ENCODE results near the gene CNTN4. TPM values are rescaled to one million over a fixed set of nuclear protein-coding genes. Genes with fewer than 3 reads are reported as not detected.

The CNTN4 gene
- total and polyA plus RNA-seq, 2 of the 8 experiments (the other 6 are each of a cell fraction or from before 2014, with no cell fraction given): 0.41 to 2.2 TPM

- Histone ChIP-seq H2AK5ac (ENCODE audit: low read depth, low read length) (no peak overlapping the region), H3K4me3 (ENCODE audit: extremely low read depth in 1 of 4, insufficient read depth in 2 of 4, low read depth in 3 of 4, low read length in 4 of 4) (no peak overlapping the region), H3K23me2 (ENCODE audit: low read depth, low read length) (no peaks in the 10 kb centered on the region), H2AFZ (ENCODE audit: low read length) (no peak overlapping the region), H3K4me2 (ENCODE audit: insufficient read depth in 1 of 2, low read depth in 2 of 2, low read length in 2 of 2) (no peak overlapping the region), H3K27ac (ENCODE audit: low read depth, low read length) (no peak overlapping the region), H3K79me2 (ENCODE audit: control insufficient read depth in 1 of 2, insufficient read depth in 2 of 2, low read length in 2 of 2) (no peaks in the 10 kb centered on the region), H3K18ac (ENCODE audit: extremely low read depth, low read length) (no peak overlapping the region), H4K20me1 (replicated peaks in 1 of 2; ENCODE audit: control insufficient read depth in 1 of 2, insufficient read depth in 2 of 2, low read length in 2 of 2) (no peaks in the 10 kb centered on the region), H3K79me1 (ENCODE audit: low read depth, low read length) (no peaks in the 10 kb centered on the region), H3K14ac (ENCODE audit: insufficient read length) (no peak overlapping the region), H3K27me3 (replicated peaks in 1 of 4; ENCODE audit: control insufficient read depth in 3 of 4, extremely low read depth in 1 of 4, insufficient read depth in 3 of 4, low read length in 3 of 4) (no peaks in the 10 kb centered on the region), H2BK5ac (ENCODE audit: low read depth, low read length) (no peak overlapping the region), H4K91ac (replicated peaks; ENCODE audit: insufficient read length, low read length) (no peak overlapping the region), H3K56ac (replicated peaks; ENCODE audit: insufficient read length, low read depth, low read length) (no peak overlapping the region), H3K23ac (ENCODE audit: insufficient read length) (no peak overlapping the region), H3K4ac (replicated peaks; ENCODE audit: insufficient read length, low read depth, low read length) (no peak overlapping the region), H2BK20ac (ENCODE audit: low read length) (no peak overlapping the region), H3K4me1 (replicated peaks in 1 of 4; ENCODE audit: control insufficient read depth in 3 of 4, insufficient read depth in 4 of 4, low read length in 3 of 4) (no peaks in the 10 kb centered on the region), H2BK12ac (ENCODE audit: low read depth, low read length) (no peak overlapping the region), H2BK120ac (replicated peaks; ENCODE audit: low read depth, low read length) (no peak overlapping the region), H3K9ac (replicated peaks in 1 of 4; ENCODE audit: extremely low read depth in 1 of 4, low read depth in 3 of 4, low read length in 3 of 4) (no peak overlapping the region), H3K9me3 (ENCODE audit: insufficient read depth in 2 of 2, low read depth in 1 of 2, low read length in 1 of 2) (no peaks in the 10 kb centered on the region), H4K8ac (ENCODE audit: extremely low read depth, insufficient read depth, low read length) (no peak overlapping the region), H3K36me3 (ENCODE audit: control insufficient read depth in 2 of 4, insufficient read depth in 4 of 4, low read length in 3 of 4) (no peaks in the 10 kb centered on the region), H4K5ac (ENCODE audit: insufficient read length, low read depth, low read length) (no peak overlapping the region), H2BK15ac (ENCODE audit: low read length) (no peak overlapping the region)
- WGBS, 2 experiments (ENCODE audit: extremely low coverage in 1 of 2, insufficient coverage in 1 of 2, insufficient read length in 1 of 2, insufficient replicate concordance in 2 of 2, low coverage in 1 of 2, low lambda C conversion rate in 2 of 2, missing lambda C conversion rate in 1 of 2): 90% methylated on average over 5 of the region's 5 CpGs; no CpG with 5 or more reads in 1 of the 2 experiments
- ChIA-PET POLR2A (ENCODE audit: partially characterized antibody) (interaction anchor here (0.6 kb wide), 1 partner anchor 60 kb away, joined by 3 read pairs; no protein-coding TSS in a partner anchor), CTCF (ENCODE audit: partially characterized antibody) (interaction anchor here (0.7 kb wide), 1 partner anchor 27 kb away, joined by 3 read pairs; no protein-coding TSS in a partner anchor)
- DNase-seq (ENCODE audit: low read depth in 1 of 2, low spot score in 2 of 2): no peak
- no peak for FAIRE-seq
These were observed 972.5 kb downstream of the CNTN4 start for GRCh38 chr3:3071136-3071535.
